HG03565 (cell line): ENCODE measurements around the gene CACNA1E.

Experiments
- ATAC-seq: cut with Tn5 transposase; IDR thresholded peaks from one replicate; pipeline ENCODE4 v1.9.1; 2021; ENCODE audit warnings: mild to moderate bottlenecking, moderate library complexity; ENCODE audit not compliant: unreplicated experiment

Gene CACNA1E

DNA sequence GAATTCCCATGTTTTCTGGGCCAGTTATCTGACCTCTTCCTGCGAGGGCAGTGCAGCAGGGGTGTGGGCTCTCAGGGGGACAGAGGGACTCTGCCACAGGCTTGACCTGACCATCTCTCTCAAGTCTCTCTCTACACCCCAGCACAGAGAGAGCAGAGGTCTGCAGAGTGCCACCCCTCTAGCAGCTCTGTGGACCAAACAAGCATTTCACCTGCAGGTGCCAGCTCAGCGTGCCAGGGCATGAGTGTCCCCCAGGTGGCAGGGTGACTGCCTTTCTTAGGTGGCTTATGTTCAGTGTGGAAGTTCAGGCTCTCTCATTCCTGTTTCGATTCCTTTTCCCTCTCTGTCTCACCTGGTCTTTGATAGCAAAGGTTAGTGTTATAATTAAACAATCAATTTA is 191.3 kb downstream of the CACNA1E start:
- no peak for ATAC-seq

DNA sequence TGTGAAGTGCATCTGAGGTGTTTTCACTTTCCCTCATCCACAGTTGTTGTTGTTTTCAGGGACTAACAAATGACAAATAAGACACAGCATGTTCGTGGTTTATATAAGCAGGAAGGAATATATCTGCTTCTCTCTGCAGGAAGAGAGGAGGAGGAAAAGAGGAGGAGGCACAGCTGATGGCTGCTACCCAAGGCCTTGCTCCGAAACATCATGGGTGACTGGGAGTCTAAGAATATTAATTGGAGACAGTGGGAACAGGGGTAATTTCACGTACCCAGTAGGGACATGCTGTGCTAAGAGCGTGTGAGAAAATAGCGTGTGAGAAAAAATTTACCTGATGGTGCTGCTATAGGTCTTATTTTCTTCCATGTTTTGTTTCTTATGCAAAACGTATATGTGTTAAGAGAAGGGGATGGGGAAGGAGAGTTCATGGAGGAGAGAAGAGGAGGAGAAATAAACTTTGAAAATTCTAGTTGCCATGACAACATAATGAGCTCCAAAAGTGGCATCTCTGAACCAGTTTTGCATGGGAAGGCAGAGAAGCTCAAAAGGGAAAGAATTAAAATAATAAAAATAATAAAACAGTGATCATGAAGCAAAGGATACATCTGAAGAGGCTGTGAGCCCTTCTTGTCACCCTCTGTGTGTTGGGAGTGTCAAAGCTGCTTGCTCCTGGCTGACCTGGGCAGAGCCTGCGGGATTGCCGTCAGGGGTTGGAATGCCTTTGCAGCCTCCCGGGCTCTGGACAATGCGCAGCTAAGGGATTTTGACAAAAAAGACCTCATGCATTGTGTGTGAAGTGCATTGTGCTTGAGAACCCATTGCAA is 192.0 kb downstream of the CACNA1E start:
- no peak for ATAC-seq

DNA sequence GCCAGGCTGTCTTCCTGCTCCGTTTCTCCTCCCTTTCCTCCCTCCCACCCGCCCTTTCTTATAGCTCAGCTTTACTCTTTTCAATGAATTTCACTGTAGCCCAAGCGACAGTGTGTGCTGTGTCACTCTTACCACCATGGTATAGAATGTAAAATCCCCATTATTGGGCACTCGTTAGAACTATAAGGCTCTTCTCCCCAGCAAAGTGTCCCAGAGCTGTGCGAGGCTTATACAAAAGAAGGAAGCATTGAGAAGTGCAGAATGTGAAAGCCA is 192.5 kb downstream of the CACNA1E start:
- ATAC-seq, result no peak

DNA sequence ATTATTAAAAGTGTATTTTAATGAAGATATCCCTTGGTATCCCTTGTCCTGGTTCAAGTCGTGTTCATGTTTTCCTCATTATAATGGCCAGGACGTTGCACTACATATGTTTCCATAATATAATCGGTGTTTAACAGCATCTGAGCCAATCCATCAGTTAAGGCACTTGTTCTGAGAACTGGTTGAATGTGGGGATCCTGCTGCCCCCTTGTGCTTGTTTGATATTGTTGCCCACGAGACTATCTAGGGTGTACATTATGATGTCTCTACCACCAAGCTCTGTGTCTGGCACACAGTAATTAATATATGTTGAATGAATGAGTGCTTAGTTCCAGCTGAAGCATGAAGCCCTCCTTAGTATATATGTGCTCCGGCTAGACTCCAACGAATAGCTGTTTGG is 193.0 kb downstream of the CACNA1E start:
- no peak for ATAC-seq

DNA sequence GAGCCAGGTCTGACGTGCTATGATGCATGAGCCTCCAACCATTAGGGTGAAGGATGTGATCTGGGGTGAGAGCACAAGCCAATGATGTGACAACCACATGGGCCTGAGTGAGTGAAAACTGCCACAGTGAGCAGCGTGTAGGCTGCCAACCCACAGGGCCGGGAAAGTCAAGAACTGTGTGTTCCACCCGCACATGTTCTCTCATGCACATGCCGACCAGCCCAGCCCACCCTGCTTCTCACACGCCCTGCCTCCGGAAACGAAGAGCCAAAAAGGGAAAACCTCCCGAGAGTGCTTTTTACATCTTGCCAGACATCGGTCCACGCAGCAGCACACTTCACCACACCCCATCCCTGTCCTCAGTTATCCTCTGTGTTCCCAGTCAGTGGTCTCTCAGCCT is 197.0 kb downstream of the CACNA1E start:
- no peak for ATAC-seq

DNA sequence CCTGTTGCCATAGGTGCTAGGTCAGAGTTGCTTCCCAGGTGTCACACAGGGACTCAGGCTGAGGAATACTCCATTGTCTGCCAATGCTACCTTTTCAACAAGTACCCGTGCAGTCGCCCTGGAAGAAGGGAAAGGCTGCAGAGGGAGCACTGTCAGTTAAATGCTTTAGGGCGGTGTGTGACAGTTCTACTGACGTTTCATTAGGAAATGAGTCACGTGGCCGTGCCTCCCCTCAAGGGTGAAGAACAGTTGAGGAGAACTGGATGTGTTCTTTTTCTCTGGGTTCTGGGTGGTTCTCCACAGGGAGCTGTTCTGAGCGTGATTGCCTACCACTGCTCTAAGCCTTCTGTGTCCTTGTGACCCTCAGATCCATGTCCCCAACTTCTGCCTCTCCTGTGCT is 197.6 kb downstream of the CACNA1E start:
- no peak for ATAC-seq

DNA sequence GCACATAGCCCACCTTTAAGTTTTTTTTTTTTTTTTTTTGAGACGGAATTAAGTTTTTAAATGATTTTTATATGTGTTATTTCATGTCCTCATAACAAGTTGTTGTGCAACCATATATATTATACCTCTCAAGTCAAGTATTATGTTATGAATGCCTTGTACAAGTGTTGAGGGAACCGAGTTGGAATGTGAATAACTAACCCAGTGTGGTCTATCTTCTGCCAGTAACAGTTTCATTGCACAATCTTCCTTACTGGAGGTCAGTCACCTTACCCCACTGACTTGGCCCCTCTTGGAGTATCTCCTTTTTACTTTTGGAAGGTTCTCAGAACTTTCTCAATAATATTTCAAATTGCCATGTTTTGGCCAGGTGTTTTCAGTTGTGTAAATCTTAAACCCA is 201.9 kb downstream of the CACNA1E start:
- no peak for ATAC-seq

DNA sequence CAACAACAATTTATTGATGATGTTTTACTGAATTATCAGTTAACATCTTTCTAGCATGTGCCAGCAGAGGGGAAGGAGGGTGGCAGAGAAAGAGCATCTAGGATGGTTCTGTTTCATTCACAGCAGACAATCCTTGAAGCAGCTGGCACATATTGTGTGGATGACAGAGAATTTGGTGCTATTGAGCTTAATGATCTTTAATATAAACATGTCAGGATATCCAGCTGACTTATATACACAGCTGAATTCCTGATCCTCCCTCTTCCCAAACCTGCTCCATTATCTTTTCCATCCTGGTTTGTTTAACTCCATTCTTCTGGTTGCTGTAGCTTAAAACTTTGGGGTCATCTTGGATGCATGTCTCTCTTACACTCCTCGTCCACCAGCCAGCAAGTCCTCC is 218.6 kb downstream of the CACNA1E start:
- no peak for ATAC-seq

DNA sequence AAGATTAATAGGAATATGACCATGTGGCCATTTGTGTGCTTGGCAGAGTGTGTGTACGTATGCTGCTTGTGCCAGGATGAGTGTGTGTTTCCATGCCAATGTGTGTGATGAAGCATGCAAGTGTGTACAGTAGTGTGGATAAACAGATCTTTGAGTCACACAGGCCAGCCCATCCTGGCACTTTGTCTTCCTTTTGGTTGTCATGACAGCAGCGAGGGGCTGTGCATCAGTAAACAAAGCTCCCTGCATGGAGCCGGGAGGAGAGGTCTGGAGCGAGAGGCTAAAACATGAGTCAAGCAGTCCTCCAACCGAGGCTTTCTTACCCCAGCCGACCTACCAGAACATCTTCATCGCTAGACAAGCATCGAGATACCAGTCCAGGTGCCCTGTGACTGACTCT is 221.2 kb downstream of the CACNA1E start:
- ATAC-seq, result no peak

DNA sequence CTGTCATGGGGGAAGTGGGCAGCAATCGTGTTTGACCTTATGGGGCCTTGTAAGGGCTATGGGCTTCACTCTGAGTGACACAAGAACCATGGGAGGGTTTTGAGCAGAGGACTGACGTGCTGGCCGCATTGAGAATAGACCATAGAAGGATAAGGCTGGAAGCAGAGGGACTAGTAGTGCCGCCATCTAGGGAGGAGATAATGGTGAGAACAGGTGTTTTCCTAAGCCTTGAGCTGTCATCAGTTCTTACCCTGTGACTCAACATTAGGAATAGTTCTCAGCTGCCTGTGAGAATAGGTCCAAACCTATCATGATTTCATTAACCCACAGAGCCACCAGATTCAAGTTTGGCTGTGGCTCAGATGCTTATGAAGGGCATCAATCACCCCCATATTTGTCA is 228.5 kb downstream of the CACNA1E start:
- ATAC-seq, result no peak

DNA sequence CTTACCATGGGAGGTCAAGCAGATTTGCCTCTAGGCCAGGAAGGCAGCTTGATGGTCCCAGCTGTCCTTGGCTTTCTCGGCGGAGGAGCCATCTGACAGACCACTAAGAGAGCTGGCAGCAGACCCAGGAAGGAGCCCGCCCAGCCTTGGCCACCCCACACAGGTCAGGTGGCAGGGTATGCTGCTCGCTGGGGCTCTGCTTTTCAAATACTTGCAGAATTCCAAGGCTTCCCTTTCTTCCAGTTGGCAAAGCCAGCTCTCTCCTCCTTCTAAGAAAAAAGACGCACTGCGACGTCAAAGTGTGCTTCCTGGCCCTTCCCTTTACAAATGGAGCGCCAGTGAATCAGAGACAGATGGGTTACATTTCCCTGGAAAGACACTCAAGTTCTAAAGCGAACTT is 229.4 kb downstream of the CACNA1E start:
- ATAC-seq, result no peak

DNA sequence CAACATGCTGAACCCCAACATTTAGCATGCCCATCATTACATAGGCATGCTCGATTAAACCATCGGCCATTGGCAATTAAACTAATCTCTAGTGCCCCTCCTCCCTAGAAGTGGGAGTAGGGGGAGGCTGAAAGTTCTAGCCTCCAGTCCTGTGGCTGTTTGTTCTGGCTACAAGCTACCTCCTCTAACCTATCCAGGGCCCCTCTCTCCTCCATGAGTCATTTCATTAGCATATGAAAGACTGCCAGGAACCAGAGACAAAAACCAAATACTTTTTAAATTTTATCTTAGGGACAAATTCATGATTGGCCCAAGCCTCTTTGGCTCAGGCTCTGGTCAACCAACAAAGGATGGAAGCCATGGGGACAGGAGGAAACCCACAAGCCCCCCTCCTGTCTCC is 231.1 kb downstream of the CACNA1E start:
- no peak for ATAC-seq

DNA sequence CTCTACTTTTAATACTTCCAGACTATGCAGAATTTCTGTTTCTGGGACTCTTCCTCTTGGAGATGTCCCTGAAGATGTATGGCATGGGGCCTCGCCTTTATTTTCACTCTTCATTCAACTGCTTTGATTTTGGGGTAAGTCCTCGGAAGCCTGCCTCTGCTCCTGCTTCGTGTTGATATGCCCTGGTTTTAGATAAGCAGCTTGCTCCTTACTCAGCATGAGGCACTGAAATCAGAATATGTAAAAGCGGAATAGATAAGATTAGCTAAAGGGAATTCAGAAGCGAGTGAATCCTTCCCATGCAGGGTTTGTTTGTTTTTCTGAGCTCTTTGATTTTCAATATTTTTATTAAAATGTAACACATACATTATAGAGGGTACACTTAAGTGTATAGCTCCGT is 234.7 kb downstream of the CACNA1E start:
- no peak for ATAC-seq

DNA sequence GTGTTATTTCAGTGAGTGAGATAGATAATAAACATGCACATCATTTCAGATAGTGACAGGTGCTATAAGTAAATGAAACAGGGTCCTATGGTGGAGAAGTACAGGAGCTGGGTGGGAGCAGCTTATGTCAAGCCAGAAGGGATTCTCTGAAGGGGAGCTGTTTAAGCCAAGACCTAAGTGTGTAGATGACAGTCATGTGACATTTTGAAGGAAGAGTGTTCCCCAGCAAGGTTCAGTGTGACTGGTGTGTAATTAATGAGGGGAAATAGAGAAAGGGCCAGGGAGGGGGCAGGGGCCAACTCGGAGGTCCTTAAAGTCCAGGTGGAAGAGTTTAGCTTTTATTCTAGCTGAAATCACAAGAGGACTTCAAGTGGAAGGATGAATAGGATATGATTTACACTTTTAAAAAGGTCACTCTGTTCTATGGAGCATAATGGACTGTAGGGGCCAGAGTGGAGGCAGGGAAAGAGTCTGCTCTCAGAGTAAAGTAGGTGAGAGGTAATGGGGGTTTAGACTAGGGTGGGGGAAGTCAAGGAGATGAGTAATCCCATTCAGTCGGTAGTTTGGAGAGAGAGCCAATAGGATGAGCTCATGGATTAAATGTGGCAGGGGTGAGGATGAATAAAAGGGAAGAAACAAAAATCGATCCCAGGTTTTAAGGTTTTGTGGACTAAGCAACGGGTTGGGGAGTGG is 243.1 kb downstream of the CACNA1E start:
- ATAC-seq, result no peak

DNA sequence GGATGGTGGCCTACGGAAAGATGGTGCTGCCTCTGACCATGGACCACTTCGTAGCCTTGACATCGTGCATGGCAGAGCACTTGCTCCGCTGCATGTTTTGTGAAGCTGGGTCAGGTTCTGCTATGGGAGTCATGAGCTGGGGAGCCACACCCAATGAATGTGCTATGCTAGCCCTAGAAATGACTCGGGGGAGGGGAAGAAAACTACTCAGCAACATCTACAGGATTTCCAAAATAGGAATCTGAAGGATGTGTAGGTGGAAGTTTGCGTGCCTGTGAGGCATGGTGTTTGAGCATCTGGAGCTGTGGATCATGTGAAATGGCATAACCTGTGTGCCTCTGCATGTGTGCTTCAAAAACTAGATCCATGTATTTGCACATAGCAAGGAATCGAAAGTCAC is 247.3 kb downstream of the CACNA1E start:
- no peak for ATAC-seq

DNA sequence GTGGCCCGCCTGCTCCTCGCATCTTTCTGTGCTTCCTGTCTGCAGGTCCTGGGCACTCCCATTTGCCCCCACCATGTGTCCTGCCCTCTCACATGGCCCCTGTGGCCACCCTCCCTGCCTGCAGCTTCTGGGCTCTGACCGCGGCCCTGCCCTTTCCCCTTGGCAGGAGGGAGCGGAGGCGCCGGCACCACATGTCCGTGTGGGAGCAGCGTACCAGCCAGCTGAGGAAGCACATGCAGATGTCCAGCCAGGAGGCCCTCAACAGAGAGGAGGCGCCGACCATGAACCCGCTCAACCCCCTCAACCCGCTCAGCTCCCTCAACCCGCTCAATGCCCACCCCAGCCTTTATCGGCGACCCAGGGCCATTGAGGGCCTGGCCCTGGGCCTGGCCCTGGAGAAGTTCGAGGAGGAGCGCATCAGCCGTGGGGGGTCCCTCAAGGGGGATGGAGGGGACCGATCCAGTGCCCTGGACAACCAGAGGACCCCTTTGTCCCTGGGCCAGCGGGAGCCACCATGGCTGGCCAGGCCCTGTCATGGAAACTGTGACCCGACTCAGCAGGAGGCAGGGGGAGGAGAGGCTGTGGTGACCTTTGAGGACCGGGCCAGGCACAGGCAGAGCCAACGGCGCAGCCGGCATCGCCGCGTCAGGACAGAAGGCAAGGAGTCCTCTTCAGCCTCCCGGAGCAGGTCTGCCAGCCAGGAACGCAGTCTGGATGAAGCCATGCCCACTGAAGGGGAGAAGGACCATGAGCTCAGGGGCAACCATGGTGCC is 249.1 kb downstream of the CACNA1E start:
- ATAC-seq, result no peak

DNA sequence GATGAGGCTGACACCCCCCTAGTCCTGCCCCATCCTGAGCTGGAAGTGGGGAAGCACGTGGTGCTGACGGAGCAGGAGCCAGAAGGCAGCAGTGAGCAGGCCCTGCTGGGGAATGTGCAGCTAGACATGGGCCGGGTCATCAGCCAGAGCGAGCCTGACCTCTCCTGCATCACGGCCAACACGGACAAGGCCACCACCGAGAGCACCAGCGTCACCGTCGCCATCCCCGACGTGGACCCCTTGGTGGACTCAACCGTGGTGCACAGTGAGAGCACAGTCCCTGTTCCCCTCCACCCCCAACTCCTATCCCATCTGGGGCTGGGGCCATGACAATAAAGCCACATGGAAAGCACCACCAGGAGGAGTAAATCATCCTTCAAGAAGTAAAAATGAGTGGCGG is 250.2 kb downstream of the CACNA1E start:
- ATAC-seq, result no peak

DNA sequence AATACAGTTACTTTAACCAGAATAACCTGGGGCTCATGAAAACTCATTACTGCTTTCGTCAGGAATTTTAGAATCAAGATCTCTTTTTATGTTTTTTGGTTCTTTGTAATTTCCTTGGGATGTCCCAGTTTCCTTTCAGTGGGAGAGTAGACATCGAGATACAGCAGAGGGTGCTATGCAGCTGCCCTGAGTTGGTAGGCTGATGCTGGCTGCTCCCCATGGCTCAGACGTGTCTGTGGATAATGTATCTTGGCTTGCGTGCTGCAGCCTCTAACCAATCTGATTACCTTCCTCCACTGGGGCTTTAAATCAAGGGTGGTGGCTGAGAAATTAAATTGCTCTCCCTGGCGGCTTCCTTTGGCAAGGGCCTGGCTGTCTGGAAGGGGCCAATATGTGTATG is 253.7 kb downstream of the CACNA1E start:
- no peak for ATAC-seq

DNA sequence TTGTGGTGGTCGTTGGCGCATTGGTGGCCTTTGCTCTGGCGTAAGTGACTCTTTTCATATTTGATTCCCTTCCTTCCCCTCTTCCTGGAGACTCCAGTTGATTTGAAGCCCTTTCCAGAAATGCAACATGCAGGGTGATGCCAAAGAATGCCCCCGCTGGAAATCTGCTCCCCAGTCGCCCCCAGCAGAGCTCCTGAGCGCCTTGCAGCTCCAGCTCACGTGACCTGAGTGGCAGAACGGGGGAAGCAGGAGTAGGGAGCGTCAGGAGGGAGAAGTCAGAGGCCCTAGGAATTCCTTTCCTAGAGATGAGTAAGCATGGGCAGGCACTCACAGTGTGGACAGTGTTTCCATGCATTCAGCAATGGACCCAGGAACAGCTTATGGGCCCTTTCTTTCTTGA is 255.9 kb downstream of the CACNA1E start:
- ATAC-seq, result no peak

DNA sequence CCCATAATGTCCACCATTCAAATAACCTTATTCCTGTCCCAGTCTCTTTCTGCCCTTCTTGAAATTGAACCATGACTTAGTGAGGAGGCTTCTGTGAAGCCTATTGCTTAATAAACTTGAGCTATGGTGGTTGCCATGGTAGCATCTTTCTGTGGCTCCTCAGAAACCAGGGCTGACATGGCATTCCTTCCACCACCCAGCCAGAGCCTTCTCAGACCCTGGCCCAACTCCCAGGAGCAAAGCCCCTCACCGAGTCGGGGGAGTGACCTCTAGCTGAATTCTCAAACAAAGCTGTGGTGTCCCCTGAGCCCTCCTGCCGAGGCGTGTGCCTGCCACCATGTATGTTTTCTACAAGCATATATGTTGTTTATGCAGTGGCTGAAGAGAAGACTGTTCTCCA is 259.1 kb downstream of the CACNA1E start:
- no peak for ATAC-seq

DNA sequence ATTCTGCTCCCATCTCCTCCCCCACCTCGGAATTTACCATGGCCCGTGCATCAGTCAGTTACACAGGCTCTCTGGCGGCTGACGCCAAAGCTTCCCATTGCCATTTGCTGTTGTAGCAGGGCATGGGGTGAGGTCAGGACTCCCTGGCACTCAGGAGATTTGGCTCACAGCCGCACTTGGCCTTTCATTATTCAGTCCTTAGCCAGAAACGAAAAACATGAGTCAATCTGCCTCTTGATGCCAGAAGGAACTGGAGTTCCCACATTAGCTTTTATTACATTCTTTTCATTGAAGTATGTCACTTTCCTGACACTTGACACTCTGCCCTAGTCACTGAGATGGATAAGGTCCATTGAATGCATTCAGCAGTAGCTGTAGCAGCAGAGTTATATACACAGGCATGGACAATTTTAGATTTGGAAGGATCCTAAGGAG is 260.6 kb downstream of the CACNA1E start:
- no peak for ATAC-seq

DNA sequence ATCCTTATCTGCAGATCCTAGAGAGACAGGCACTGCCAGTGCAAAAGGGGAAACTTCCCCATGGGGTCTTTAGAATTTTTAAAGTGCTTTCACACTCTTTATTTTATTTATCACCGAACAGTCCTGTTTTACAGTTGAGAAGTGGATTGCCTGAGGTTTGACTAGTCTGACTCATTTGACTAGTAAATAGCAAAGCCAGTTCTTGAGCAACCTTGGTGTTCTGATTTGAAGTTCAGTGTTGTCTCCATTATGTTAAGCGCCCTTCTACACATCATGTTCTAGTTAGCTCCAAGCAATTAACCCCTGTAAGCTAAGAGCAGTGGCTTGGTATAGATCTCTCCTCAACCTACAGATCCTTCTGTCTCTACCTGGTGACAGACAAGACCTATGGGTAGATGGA is 262.9 kb downstream of the CACNA1E start:
- no peak for ATAC-seq
